H4 (cell line): ENCODE results near the gene ATXN3L. TPM values are rescaled to one million over a fixed set of nuclear protein-coding genes. Genes with fewer than 3 reads are reported as not detected.

Experiments
- DNase-seq: peaks from one replicate; pipeline ENCODE4 v3.0.0-alpha.2; 2015; ENCODE audit warnings: low spot score
- total RNA-seq: library from RNA; depleted of rRNA; stranded (reverse); fragments of >200 nt; shearing (Covaris generic); gene quantifications from 2 replicates; pipeline ENCODE4 v1.2.3, GENCODE V29; 2014; rRNA removed

ATXN3L gene
- not detected in 2 replicates for total RNA-seq

DNA sequence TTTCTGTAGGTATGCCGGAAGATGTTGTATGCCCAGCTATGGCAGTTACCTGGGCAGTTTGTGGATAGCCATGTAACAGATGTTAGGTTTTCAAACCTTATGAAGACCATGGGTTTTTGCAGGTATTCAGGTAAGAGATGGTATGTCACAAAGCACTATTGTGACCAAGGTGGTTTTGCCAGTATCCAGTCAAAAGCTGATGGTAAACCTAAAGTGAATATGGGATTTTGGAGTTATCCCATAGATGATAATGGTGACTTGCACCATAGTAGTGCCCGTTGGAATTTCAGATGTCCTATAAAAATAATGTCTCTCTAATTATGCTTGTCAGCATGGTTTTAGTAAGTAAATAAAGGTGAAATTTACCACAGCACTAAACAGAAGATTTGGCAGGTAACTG is at the start of gene ATXN3L:
Gene ATXN3L (minus strand): TSS at position 101 of the 400 bp plus-strand sequence. CDS start 119 bp downstream, outside the sequence.
- no peak for DNase-seq

DNA sequence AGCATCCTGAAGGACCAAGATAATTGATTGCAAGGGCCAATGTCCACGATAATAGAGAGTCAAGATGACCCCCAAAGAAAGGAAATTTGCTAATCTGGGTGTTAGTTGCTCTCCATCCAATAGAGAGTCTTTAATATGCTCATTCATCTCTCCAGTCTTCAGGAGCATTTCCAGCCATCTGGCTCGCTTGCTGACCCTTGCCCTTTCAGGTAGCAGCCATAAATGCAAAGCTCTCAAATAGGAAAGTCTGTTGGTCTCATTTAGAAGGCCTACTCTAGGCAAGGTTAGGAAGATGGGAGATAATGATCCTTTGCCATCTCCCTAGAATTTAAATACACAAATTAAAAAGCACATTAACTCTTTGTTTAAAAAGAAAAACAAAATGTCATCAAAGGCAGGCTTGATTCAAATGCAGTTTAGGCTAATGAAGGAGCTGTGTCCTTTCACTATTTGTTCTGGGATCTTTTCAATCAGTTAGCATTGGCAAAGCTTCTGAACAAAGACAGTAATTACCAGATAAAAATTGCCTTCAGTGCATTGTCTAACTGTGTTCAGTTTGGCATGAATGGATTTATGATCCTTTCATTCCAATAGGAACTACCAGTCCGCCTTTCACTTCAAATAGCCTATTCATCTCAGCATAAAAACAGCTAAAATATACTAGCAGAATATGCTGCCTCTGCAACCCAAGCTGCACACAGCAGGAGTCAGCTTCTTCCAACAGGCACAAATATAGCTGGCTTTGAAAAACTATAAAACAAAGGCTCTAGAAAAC is 49.6 kb upstream of the ATXN3L start:
- DNase-seq = no peak

DNA sequence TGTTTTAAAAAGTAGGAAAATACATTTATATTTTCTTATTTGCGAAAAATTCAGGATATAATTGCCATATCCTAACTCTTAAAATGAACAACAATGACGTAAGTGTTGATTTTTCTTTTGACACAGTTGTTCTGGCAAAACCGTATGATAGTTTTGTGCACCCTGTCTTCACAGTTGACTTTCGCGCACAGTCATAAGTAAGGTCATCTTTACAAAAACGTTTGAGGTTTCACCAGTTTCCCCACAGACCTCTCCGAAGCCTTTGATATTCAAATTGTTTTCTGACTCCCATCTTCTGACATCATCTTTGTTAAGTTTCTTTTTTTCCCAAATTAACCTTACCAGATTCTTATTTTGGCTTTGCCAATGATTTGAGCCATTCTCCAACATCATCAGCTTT is 48.1 kb upstream of the ATXN3L start:
- DNase-seq = no peak

DNA sequence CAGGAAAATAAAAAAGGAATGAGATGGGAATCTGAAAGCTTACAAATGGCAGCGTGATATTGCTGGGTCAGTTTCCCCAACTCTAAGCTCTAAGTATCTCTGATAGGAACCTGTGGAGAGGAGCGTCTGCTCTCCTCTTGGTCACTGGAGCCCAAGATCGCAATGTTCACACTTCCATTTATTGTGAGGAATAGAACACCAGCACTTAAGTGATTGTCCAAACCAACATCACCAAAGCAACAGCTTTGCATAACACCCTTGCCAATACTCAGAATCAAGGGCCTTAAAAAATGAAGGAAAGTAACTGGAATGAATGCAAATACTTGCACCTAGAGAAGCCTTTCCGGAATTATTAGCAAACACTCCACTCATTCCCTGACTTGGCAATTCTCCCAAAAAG is 46.8 kb upstream of the ATXN3L start:
- no peak for DNase-seq

DNA sequence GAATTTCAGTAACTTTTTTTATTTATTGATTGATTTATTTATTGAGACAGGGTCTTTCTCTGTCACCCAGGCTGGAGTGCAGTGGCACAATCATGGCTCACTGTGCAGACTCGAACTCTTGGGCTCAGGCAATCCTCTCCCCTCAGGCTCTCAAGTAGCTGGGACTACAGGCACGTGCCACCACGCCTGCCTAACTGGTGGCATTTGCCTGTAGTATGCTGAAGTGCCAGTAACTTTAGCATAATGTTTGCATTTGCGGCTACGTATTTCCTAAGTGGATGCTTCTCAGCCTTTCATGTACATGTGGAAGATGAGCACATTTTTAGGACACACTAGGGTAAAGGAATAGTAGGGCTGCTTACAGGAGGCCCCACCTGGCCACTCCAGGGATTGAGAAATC is 45.3 kb upstream of the ATXN3L start:
- no peak for DNase-seq

DNA sequence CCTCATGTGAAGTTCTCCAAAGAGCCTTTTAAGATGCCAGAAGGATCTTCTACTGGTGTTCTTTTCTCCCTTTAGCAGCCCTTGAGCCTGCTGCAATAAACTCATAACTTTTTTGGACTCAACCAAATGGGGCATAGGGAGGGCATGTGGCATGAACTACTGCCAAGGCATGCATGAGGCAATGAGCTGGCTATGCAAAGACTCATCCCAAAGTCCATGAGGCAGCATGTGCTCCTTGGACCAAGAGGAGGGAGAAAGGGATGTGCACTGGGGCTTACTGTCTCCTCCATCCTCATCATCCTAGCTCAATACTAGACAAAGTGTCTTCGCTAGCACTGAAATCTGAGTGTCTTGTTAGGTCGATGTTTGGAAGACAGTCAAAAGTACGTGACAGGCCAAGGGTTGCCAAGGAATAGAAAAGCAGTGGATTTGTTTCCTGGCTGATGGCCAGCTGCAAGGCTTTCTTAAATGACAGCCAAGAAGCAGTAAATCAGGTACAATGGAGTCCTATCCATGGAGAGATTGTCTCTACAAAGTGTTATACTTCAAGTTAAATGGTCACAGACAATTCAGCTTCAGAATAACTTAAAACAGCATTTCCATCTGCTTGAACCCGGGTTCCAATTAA is 44.5 kb upstream of the ATXN3L start:
- DNase-seq = no peak

DNA sequence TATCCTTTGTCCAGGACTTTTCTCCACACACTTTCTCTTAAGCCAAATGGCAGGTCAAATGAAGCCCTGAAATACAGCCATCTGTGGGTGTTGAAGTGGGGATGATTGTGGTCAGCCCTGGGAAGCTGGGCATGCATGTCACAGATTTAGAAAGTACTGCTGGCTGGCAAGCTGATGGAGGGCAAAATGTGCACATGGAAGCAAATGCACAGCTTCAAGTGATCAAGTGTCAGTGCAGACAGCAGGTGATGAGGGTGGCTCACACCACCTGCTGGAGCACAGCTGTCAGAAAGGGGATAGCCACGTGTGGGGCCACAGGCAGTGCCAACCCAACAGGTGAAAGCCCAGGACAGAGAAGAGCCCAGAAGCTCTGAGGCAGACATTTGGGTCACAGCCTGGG is 40.3 kb upstream of the ATXN3L start:
- no peak for DNase-seq

DNA sequence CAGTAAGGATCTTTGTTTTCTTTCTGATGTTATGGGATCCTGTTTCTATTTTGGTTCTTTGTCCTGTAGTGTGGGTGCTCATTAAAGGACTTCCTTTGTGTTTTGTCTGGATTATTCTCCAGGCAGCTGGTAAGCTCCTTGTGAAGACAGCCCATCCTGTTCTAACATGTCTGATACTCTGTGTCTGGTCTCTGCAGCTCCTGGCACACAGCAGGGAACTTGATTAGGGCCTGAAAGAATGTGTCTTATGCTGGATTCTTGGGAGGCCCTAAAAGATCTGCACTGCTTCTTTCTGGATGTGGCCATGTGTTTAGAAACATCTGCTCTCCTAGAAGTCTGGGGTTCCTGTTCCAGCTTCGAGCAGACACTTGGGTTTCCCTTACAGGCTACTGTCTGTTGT is 38.1 kb upstream of the ATXN3L start:
- DNase-seq = no peak

DNA sequence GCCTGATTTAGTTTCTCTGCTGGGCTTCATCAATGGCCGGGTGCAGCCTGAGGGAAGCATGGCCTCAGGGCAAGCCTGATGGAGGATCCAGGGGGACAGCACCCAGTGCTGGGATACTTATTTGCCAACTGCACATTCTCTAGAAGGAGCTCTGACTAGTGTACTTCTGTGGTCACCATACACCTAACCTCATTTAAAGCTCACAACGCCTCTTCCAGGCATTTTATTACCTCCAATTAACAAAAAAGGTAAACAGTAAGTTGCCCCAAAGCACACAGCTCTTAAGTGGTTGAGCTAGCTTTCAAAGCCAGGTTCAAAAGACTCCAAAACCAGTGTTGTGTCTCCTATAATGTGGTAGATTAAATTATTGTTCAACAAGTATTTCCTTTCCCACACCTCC is 26.8 kb upstream of the ATXN3L start:
- no peak for DNase-seq

DNA sequence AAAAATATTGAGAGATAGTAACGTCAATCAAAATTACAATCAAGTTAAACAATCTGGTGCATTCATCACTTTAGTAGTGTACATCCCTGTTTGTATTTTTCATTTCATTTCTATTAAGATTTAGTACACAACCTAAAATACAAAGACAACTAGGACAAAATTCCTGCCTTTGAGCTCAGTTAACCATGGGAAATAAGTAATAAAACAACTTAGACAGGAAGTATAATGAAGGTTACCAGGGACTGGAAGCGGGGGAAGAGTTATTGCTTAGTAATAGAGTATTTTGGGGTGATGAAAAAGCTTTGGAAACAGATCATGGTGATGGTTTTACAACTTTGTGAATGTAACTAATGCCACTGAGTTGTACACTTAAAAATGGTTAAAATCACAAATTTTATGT is 25.6 kb upstream of the ATXN3L start:
- no peak for DNase-seq

DNA sequence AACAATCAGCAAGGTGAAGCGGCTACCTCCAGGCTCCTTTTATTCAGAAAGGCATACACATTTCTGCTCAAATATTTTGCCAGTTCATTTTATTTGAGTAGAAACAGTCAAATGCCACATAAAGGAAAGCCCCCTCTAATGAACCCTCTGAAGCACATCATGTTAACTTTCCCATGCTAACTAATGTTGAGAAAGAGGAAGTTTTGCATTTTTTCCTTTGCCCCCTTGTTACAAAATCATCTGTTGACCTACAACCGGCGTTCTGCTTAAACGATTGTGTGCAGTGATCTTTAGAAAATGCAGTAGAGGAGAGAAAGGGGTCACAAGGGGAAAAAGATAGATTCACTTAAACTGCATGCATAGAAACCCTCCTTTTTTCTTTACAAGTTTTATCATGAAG is 25.2 kb upstream of the ATXN3L start:
- DNase-seq = no peak

DNA sequence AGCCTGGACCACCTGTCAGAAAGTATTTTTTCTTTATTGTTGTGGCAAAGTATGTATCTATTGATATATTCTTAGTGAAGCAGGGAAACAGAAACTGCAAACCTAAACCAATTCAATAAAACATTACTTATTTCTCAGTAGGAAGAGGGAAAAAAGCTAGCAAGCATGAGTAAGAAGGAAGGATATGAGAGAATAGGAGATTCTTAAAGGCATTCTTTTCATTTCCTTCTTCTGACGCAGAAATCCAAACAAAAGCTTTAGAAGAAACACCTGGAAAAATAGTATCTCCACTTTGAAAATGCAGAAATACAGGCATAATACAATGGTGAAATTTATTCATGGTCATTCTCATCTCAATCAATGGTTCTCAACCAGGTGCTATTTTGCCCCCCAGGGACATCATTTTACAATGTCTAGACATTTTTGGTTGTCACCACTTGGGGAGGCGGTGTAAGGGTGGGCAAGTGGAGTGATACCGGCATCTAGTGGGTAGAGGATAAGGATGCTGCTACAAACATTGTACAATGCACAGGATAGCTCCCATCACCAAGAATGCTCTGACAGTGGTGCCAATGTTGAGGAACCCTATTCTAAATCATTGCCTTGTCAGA is 21.7 kb upstream of the ATXN3L start:
- DNase-seq = no peak

DNA sequence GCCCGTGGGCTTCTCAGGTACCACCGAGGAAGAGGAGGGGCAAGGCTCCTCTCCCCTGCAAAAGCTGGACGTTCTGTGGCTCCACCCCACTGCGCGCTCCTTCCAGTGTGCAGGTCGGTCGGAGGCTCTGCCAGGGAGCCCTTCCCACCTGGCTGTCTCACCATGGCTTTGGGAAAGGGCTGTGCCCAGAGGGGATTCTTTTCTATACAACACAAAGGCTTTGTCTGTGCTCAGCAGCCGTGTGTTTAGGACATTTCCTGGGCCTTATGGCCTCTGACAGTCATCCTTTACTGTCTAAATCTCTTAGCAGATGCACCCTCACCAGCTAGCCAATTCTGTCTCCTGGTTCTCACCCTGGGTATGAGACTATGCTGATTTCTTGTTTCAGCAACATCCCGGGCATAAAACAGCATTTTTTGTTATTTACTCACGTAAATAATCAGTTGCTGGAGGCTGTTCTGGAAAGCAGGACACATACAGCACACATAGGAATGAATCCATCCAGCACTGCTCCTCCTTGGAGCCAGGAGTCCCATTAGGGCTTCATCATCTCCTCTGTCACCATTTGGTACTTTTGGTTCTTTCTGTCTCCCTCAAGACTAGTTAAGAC is 20.4 kb upstream of the ATXN3L start:
- no peak for DNase-seq

DNA sequence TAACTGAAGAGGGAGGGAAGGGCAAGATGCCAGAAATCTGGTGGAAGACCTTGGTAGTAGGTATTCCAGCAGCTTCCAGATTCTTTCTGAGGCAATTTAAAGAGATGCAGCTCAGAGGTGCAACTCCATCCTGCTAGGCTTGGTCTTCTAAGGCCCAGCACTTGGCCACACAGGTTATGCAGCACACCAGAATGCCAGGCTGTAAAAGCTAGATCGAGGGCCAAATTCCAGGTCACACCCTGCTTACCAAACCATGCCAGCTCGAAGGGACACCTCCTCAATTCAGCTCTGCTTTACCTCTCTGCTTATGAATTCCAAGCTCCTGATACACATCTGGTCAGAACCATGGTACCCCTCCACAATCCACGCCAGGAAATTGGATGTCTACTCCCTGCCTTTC is 19.8 kb upstream of the ATXN3L start:
- DNase-seq = no peak

DNA sequence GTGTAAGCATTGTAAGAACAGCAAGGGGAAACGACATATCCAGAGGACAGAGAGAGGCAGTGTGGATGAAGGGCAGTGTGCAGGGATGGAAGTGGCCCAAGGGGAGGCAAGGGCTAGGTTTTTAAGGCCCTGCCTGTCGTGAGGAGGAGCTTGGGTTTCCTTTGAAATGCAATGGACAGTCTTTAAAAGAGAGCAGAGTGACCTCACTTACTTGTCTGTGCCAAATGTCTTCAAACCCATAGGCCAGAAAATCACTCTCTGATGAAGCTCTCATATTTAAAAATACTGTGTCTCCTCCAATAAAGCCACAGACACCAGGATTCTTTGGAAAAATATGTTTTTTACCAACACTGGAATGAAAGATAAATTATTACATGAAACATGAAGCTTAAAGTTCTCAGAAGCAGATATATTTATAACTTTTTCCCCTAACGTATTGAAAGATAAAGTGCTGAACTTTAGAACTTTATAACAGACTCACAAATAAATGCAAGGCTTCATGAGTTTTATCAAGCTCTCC is 19.2 kb upstream of the ATXN3L start:
- DNase-seq = no peak

DNA sequence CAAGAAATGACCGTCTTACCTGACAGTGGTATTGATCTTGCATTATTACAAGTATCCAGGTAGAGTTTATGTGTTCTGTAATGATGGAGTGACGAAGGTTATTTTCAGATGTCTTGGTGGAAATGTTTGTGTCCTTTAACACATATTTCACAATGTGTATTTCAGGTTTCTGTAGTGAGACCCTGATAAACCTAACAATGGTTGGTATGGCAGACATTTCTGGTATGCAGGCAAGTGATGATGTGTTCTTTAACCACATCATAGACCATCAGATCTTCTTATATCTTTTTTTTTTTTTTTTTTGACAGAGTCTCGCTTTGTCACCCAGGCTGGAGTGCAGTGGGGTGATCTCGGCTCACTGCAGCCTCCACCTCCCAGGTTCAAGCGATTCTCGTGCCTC is 14.6 kb upstream of the ATXN3L start:
- no peak for DNase-seq

DNA sequence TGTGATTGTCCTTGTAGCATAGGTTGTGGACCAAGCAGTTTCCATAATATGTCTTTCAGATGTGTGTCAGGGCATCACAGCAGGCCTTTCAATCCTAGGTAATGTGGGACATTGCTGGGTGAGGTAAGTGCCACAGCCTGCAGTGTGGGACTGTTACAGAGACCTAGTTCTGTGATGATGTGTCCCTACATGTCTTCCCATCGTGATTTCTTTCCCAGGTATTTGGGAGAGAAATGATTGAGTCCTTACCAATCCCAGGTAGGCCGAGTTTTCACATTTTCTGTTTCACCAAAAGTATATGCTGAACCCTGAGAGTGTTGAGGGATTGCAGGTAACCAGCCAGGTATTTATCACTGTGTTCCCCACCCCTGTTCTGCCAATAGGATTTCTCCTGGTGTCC is 10.6 kb upstream of the ATXN3L start:
- DNase-seq = no peak

DNA sequence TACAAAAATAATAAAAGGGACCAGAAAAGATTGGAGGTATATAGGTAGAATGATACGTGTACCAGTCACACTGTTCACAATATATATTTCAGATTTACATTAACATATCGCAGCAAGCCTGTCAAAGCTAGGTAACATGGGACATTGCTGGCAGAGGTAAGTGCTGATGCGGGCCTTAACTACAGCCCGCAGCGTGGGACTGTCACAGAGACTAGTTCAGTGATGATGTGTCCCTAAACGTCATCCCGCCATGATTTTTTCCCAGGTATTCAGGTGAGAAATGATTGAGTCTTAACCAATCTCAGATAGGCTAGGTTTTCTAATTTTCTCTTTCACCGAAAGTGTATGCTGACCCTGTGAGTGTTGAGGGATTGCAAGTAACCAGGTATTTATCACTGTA is 7.8 kb upstream of the ATXN3L start:
- DNase-seq = no peak

DNA sequence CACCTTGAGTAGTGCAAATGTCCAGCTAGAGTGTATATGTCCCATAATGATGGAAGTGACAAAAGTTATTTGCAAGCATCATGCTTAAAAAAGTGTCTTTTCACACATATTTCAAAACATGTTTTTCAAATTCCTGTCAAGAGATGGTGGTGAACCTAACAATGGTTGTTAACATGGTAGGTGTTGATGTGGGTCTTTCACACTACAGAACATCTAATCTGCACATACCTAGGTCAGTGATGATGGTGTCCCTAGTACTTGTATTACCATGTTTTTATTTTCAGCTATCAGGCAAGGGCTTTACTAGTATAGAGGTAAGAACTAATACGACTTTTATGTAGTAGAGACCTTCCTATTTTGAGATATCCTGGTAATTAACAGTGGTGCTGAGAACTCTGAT is 3.4 kb upstream of the ATXN3L start:
- no peak for DNase-seq

DNA sequence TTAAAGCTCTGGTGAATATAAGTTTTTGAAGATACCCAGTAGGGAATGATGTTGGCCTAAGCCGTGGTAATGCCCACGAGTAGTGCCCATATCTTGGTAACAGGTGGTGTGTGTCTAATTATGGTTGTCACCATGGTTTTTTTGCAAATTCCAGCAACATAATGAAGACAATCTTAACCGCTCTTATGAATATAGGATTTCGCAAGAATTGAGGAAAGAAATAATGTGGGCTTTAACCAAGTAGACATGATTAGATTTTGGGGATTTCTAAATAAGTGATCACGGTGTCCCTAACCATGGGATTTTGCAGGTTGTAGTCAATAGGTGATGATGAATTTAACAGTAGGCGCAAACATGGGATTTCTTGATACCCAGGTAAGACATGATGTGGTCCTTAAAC is 2.5 kb downstream of the ATXN3L start:
- DNase-seq = no peak

DNA sequence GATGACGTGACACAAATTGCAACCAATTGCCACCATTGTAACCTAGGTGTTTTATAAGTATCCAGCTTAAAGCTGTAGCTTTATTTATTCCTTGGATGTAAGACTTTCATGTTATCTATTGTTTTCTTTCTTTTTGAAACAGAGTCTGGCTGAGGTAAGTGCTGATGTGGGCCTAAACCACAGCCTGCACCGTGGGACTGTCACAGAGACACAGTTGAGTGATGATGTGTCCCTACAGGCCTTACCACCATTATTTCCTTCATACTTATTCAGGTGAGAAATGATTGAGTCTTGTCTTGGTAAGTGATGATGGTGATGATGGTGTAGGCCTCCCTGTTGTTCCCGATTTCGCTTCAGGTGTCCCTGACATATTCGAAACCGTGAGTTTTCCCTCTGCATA is 8.3 kb downstream of the ATXN3L start:
- no peak for DNase-seq

DNA sequence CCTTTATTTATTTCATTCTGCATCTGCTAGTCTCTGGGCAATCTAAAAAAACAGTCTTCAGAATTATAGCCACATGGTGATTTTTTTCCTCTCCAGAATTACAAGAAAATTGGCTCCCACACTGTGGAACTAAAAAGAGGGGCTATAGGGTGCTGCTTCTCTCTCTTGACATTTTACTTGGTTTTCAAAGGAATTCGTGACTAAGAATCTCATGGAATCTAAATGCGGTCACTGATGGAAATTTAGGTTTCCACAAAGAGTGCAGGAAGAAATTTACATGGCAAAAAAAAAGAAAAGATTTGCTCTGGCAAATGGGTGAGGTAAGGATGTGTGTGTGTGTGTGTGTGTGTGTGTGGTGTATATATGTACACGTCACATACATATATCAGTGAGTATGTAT is 10.2 kb downstream of the ATXN3L start:
- DNase-seq = no peak

DNA sequence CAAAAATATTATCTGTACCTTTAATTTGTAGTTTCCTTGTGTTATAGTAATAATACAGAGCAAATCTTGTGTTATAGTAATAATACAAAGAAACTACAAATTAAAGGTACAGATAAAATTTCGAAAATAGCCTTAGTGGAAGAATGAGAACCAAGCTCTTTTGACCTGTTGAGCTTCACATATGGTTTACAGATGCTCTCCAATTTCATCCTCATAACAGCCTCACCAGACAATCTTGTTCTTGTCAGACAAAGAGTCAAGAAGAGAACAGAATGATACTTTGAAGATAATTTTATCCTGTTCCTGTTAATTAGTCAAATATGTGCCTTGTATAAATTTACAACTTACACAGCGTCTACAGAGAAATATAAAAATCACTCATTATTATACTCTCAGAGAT is 12.8 kb downstream of the ATXN3L start:
- DNase-seq = no peak
